IMR-90 (cell line): ENCODE data around the gene CTCFL. TPM values are rescaled to one million over a fixed set of nuclear protein-coding genes. Genes with fewer than 3 reads are reported as not detected.

Source experiments
- ATAC-seq: fragments of 200-7000 bp; cut with Tn5 transposase; 2 replicates; pipeline ENCODE4 v1.9.1; 2020; ENCODE audit warnings: low read depth, mild to moderate bottlenecking, moderate library complexity
- BruUV-seq: library from RNA; stranded (reverse); fragments of 400-500 nt; replicated peaks from 2 replicates; lab custom pipeline; 2021; lab: Mats Ljungman, UMichigan
- CTCF ChIA-PET: fragments of 300-600 bp; formaldehyde crosslinking; extraction: SDS; loops from one replicate; lab custom pipeline; 2021; ENCODE audit warnings: antibody characterized with exemption; lab: Yijun Ruan, JAX
- POLR2A ChIA-PET: fragments of 300-600 bp; sonication (Branson Sonifier 250); formaldehyde crosslinking; loops from one replicate; lab custom pipeline; 2022; ENCODE audit warnings: antibody characterized with exemption; ENCODE audit not compliant: unreplicated experiment; lab: Charles Lee
- DNase-seq: peaks from one replicate; pipeline ENCODE4 v3.0.0; 2013
- H2AFZ ChIP-seq: replicated peaks from 2 replicates; pipeline ENCODE3; 2013; ENCODE audit warnings: low read length, mild to moderate bottlenecking; ENCODE audit not compliant: poor library complexity
- H2AK5ac ChIP-seq: 2 replicates; pipeline ENCODE4 v1.6.1; 2013; ENCODE audit warnings: low read depth, low read length, inconsistent platforms
- H2AK9ac ChIP-seq: replicated peaks from 2 replicates; pipeline ENCODE3; 2013; ENCODE audit warnings: mild to moderate bottlenecking, low read depth, low read length, moderate library complexity; ENCODE audit not compliant: poor library complexity
- H2BK120ac ChIP-seq: 2 replicates; pipeline ENCODE4 v1.6.1; 2013; ENCODE audit warnings: low read depth, low read length, inconsistent platforms
- H2BK15ac ChIP-seq: 3 replicates; pipeline ENCODE4 v1.6.1; 2013; ENCODE audit warnings: low read depth, low read length, inconsistent platforms
- H2BK20ac ChIP-seq: 2 replicates; pipeline ENCODE4 v1.6.1; 2013; ENCODE audit warnings: low read depth, mild to moderate bottlenecking, inconsistent platforms, low read length, moderate library complexity
- H2BK5ac ChIP-seq: 2 replicates; pipeline ENCODE4 v1.6.1; 2013; ENCODE audit warnings: mild to moderate bottlenecking, low read depth, low read length, inconsistent platforms; ENCODE audit not compliant: poor library complexity, severe bottlenecking
- H3K14ac ChIP-seq: replicated peaks from 2 replicates; pipeline ENCODE4 v1.6.1; 2013; ENCODE audit warnings: low read depth, low read length, inconsistent platforms
- H3K18ac ChIP-seq: 2 replicates; pipeline ENCODE4 v1.6.1; 2013; ENCODE audit warnings: low read depth, low read length, control low read depth
- H3K23ac ChIP-seq: 2 replicates; pipeline ENCODE4 v1.6.1; 2013; ENCODE audit warnings: low read depth, low read length, inconsistent platforms
- H3K27ac ChIP-seq: 2 replicates; pipeline ENCODE4 v1.5.1; 2013; ENCODE audit warnings: mild to moderate bottlenecking, control low read depth, low read length; ENCODE audit not compliant: insufficient read depth
- H3K27me3 ChIP-seq: 2 replicates; pipeline ENCODE4 v1.6.1; 2013; ENCODE audit warnings: low read length; ENCODE audit not compliant: control insufficient read depth, insufficient read depth
- H3K36me3 ChIP-seq: 2 replicates; pipeline ENCODE4 v1.6.1; 2013; ENCODE audit warnings: low read length, mixed read lengths; ENCODE audit not compliant: control insufficient read depth, insufficient read depth
- H3K4ac ChIP-seq: 2 replicates; pipeline ENCODE4 v1.6.1; 2013; ENCODE audit warnings: low read depth, low read length, inconsistent platforms
- H3K4me1 ChIP-seq: 2 replicates; pipeline ENCODE4 v1.6.1; 2013; ENCODE audit warnings: low read length, mixed read lengths; ENCODE audit not compliant: control insufficient read depth, insufficient read depth
- H3K4me2 ChIP-seq: 2 replicates; pipeline ENCODE4 v1.6.1; 2013; ENCODE audit warnings: low read depth, mild to moderate bottlenecking, control low read depth, low read length, moderate library complexity
- H3K4me3 ChIP-seq: 2 replicates; pipeline ENCODE4 v1.5.1; 2013; ENCODE audit warnings: low read depth, mild to moderate bottlenecking, control low read depth, low read length, moderate library complexity; ENCODE audit not compliant: insufficient read depth
- H3K56ac ChIP-seq: 2 replicates; pipeline ENCODE4 v1.6.1; 2013; ENCODE audit warnings: low read length, inconsistent platforms; ENCODE audit not compliant: insufficient read depth; ENCODE audit errors: extremely low read depth
- H3K79me1 ChIP-seq, 2 experiments: 2 replicates each; pipeline ENCODE4 v1.6.1; 2013; ENCODE audit warnings: low read length in 2 of 2, inconsistent platforms in 1 of 2, low read depth in 1 of 2
- H3K9ac ChIP-seq: 2 replicates; pipeline ENCODE4 v1.6.1; 2013; ENCODE audit warnings: low read depth, low read length, control low read depth
- H3K9me1 ChIP-seq: 2 replicates; pipeline ENCODE4 v1.6.1; 2013; ENCODE audit warnings: low read length, inconsistent platforms; ENCODE audit not compliant: insufficient read depth
- H3K9me3 ChIP-seq: 2 replicates; pipeline ENCODE4 v1.6.1; 2013; ENCODE audit warnings: low read length; ENCODE audit not compliant: control insufficient read depth, insufficient read depth
- H4K20me1 ChIP-seq: 2 replicates; pipeline ENCODE4 v1.6.1; 2013; ENCODE audit warnings: low read length, inconsistent platforms; ENCODE audit not compliant: insufficient read depth
- H4K5ac ChIP-seq: 2 replicates; pipeline ENCODE4 v1.6.1; 2013; ENCODE audit warnings: mild to moderate bottlenecking, low read depth, low read length, control low read depth
- H4K8ac ChIP-seq, 2 experiments: 2 replicates each; pipeline ENCODE4 v1.6.1; 2013; ENCODE audit warnings: low read depth in 2 of 2, low read length in 2 of 2, control low read depth in 1 of 2, inconsistent platforms in 1 of 2
- H4K91ac ChIP-seq: 2 replicates; pipeline ENCODE4 v1.6.1; 2013; ENCODE audit warnings: low read depth, low read length, inconsistent platforms; ENCODE audit not compliant: insufficient read depth
- BHLHE40 ChIP-seq: fragments of 150-350 bp; IDR thresholded peaks from 2 replicates; pipeline ENCODE4 v1.6.1; 2016; ENCODE audit warnings: mild to moderate bottlenecking, low read depth, low read length
- CEBPB ChIP-seq: IDR thresholded peaks from 2 replicates; pipeline ENCODE4 v1.6.1; 2012; ENCODE audit warnings: low read depth, low read length, improper control_type of control experiment
- FOS ChIP-seq: fragments of 150-350 bp; IDR thresholded peaks from 2 replicates; pipeline ENCODE4 v1.6.1; 2016; ENCODE audit warnings: low read depth, low read length
- MAFK ChIP-seq: IDR thresholded peaks from 2 replicates; pipeline ENCODE4 v1.6.1; 2012; ENCODE audit warnings: low read depth, low read length, improper control_type of control experiment
- MAZ ChIP-seq: IDR thresholded peaks from 2 replicates; pipeline ENCODE4 v1.6.1; 2012; ENCODE audit warnings: low read depth, mild to moderate bottlenecking, low read length, improper control_type of control experiment, moderate library complexity, borderline replicate concordance
- MXI1 ChIP-seq: IDR thresholded peaks from 2 replicates; pipeline ENCODE4 v1.6.1; 2012; ENCODE audit warnings: low read depth, mild to moderate bottlenecking, low read length, moderate library complexity, borderline replicate concordance
- NFE2L2 ChIP-seq: fragments of 150-350 bp; IDR thresholded peaks from 2 replicates; pipeline ENCODE4 v1.6.1; 2016; ENCODE audit warnings: low read depth, mild to moderate bottlenecking, low read length
- POLR2A ChIP-seq: IDR thresholded peaks from 2 replicates; pipeline ENCODE4 v1.6.1; 2012; ENCODE audit warnings: mild to moderate bottlenecking, low read depth, low read length
- RAD21 ChIP-seq: IDR thresholded peaks from 2 replicates; pipeline ENCODE4 v1.6.1; 2012; ENCODE audit warnings: low read length, improper control_type of control experiment
- RCOR1 ChIP-seq: IDR thresholded peaks from 2 replicates; pipeline ENCODE4 v1.6.1; 2012; ENCODE audit warnings: mild to moderate bottlenecking, low read length, improper control_type of control experiment; ENCODE audit not compliant: insufficient replicate concordance
- SMC3 ChIP-seq: fragments of 150-350 bp; IDR thresholded peaks from 2 replicates; pipeline ENCODE4 v1.6.1; 2016; ENCODE audit warnings: low read depth, mild to moderate bottlenecking, antibody characterized with exemption, low read length, moderate library complexity
- whole genome bisulfite sequencing, 2 experiments: methylation state at CpG; one replicate each; pipeline versions ENCODE4 v1.1.5 to v1.1.7; 2013; ENCODE audit warnings: missing lambda C conversion rate in 2 of 2; ENCODE audit not compliant: insufficient read length in 1 of 2; ENCODE audit errors: extremely low coverage in 2 of 2; 5-methylcytosine and 5-hydroxymethylcytosine counted together
- dilution Hi-C: fragments of 300-500 bp; cut with HindIII; formaldehyde crosslinking; loops from one replicate; pipeline ENCODE4 v1.14.3; 2018; ENCODE audit warnings: low sequenced_read_pairs; ENCODE audit not compliant: unreplicated experiment
- in situ Hi-C: fragments of 300-500 bp; cut with MboI; formaldehyde crosslinking; loops from 3 replicates; pipeline ENCODE4 v1.14.3; 2019; ENCODE audit warnings: low sequenced_read_pairs, inconsistent platforms, mixed read lengths
- intact Hi-C: fragments of 100-400 bp; cut with micrococcal nuclease; formaldehyde crosslinking; loops from 2 replicates; pipeline ENCODE4 v1.10.0; 2022
- polyA plus RNA-seq, 3 experiments: library from polyadenylated mRNA; depleted of rRNA; stranded (reverse); fragments of >200 nt; gene quantifications; 2 replicates each; pipeline ENCODE4 v1.2.3, GENCODE V29; 2012; ENCODE audit warnings: low replicate concordance in 1 of 3
- total RNA-seq: library from RNA; depleted of rRNA; stranded (reverse); fragments of >200 nt; gene quantifications from 2 replicates; pipeline ENCODE4 v1.2.3, GENCODE V29; 2012
- TF ChIP-seq, protein P1 (sequence below): fragments of 150-350 bp; IDR thresholded peaks from 2 replicates; pipeline ENCODE4 v1.6.1; 2016; ENCODE audit warnings: low read depth, mild to moderate bottlenecking, low read length, moderate library complexity, borderline replicate concordance
- TF ChIP-seq, protein P2 (sequence below): conservative IDR thresholded peaks from 2 replicates; pipeline ENCODE4 v1.5.1; 2012; ENCODE audit warnings: mild to moderate bottlenecking, low read depth, low read length, improper control_type of control experiment
- TF ChIP-seq, protein P3 (sequence below): fragments of 150-350 bp; IDR thresholded peaks from 2 replicates; pipeline ENCODE4 v1.6.1; 2017; ENCODE audit warnings: mild to moderate bottlenecking, antibody characterized with exemption, low read length, low read depth

Gene CTCFL
- total and polyA plus RNA-seq, 2 of the 4 experiments (the other 2 are of a cell fraction), result not detected

DNA sequence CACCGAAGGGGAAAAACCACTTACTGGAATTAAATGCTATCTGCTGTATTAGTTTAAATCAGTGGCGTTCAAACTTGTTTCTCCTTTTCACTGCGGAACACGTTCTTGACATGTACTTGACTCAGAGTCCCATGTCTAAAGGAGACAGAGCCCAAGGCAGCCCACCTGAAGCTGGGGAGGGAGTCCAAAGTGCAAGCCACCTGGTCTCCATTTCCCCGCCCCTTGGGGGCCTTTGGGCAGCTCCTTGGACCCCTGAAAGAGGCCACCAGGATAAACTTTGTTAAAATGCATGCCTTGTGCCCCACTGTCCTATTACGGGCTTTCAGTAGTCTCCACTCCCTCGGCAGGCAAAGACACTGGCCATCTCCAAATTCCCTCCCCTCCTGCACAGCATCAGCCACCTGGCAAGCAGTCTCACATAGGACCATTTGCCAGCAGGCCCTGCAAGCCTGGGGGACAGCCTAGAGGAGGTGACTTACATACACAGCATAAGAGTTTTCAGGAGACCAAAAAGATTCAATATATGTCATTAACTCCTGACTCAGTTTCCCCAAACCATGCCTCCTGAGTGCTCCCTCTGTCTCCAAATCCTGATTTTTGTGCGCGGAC is 42.6 kb upstream of the CTCFL start:
- H2BK5ac ChIP-seq, result no peak overlapping the region
- H3K9ac ChIP-seq, result no peak overlapping the region
- H2AK5ac ChIP-seq, result no peak overlapping the region
- H4K8ac ChIP-seq, result no peak overlapping the region
- dilution Hi-C loops, result no loop called here
- no peak for DNase-seq
- no peaks in the 10 kb centered on the region for H3K79me1 ChIP-seq
- no peaks in the 10 kb centered on the region for H3K4me1 ChIP-seq
- H3K4me2 ChIP-seq, result no peak overlapping the region
- no peak overlapping the region for H4K91ac ChIP-seq
- no peak for ATAC-seq
- 71% methylated on average over 5 of the region's 9 CpGs; no CpG with 5 or more reads in 1 of the 2 experiments for WGBS, 2 experiments
- ChIA-PET POLR2A (no interaction called here), CTCF (no interaction called here)
- H3K56ac ChIP-seq, result no peak overlapping the region
- intact Hi-C loops, result no loop called here
- BruUV-seq, result no TSS peak
- H3K9me1 ChIP-seq, result no peaks in the 10 kb centered on the region
- H3K18ac ChIP-seq, result no peak overlapping the region
- no peak overlapping the region for H3K23ac ChIP-seq
- H3K27me3 ChIP-seq, result peaks cover 6% of the 10 kb centered on the region
- H2BK20ac ChIP-seq, result no peak overlapping the region
- H3K27ac ChIP-seq, result no peak overlapping the region
- H3K4me3 ChIP-seq, result no peak overlapping the region
- H2AFZ ChIP-seq, result no peak overlapping the region
- no peak overlapping the region for H4K5ac ChIP-seq
- in situ Hi-C loops, result no loop called here
- no peaks in the 10 kb centered on the region for H3K36me3 ChIP-seq
- H3K14ac ChIP-seq, result no peak overlapping the region
- H4K20me1 ChIP-seq, result no peaks in the 10 kb centered on the region
- no peak overlapping the region for H3K4ac ChIP-seq
- no peak overlapping the region for H2BK120ac ChIP-seq
- H2AK9ac ChIP-seq, result no peak overlapping the region
- no peaks in the 10 kb centered on the region for H3K9me3 ChIP-seq
- no peak overlapping the region for H2BK15ac ChIP-seq
- TF ChIP-seq MXI1 (no peak), RCOR1 (no peak), POLR2A (no peak), MAFK (no peak), NFE2L2 (no peak), RAD21 (no peak), SMC3 (no peak), MAZ (no peak), FOS (no peak), BHLHE40 (no peak), CEBPB (no peak)
- TF ChIP-seq, protein P1, sequence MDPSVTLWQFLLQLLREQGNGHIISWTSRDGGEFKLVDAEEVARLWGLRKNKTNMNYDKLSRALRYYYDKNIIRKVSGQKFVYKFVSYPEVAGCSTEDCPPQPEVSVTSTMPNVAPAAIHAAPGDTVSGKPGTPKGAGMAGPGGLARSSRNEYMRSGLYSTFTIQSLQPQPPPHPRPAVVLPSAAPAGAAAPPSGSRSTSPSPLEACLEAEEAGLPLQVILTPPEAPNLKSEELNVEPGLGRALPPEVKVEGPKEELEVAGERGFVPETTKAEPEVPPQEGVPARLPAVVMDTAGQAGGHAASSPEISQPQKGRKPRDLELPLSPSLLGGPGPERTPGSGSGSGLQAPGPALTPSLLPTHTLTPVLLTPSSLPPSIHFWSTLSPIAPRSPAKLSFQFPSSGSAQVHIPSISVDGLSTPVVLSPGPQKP, result no peak
- TF ChIP-seq, protein P2, sequence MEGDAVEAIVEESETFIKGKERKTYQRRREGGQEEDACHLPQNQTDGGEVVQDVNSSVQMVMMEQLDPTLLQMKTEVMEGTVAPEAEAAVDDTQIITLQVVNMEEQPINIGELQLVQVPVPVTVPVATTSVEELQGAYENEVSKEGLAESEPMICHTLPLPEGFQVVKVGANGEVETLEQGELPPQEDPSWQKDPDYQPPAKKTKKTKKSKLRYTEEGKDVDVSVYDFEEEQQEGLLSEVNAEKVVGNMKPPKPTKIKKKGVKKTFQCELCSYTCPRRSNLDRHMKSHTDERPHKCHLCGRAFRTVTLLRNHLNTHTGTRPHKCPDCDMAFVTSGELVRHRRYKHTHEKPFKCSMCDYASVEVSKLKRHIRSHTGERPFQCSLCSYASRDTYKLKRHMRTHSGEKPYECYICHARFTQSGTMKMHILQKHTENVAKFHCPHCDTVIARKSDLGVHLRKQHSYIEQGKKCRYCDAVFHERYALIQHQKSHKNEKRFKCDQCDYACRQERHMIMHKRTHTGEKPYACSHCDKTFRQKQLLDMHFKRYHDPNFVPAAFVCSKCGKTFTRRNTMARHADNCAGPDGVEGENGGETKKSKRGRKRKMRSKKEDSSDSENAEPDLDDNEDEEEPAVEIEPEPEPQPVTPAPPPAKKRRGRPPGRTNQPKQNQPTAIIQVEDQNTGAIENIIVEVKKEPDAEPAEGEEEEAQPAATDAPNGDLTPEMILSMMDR, result no peak
- TF ChIP-seq, protein P3, sequence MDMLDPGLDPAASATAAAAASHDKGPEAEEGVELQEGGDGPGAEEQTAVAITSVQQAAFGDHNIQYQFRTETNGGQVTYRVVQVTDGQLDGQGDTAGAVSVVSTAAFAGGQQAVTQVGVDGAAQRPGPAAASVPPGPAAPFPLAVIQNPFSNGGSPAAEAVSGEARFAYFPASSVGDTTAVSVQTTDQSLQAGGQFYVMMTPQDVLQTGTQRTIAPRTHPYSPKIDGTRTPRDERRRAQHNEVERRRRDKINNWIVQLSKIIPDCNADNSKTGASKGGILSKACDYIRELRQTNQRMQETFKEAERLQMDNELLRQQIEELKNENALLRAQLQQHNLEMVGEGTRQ, result no peak
